NT2/D1 (cell line): ENCODE data around the gene S100A7.

Source experiments
- DNase-seq: peaks from one replicate; pipeline ENCODE4 v3.0.0-alpha.2; 2011; ENCODE audit warnings: low read depth, low spot score
- H3K27me3 ChIP-seq: 2 replicates; pipeline ENCODE4 v1.6.0; 2011; ENCODE audit warnings: mild to moderate bottlenecking; ENCODE audit not compliant: insufficient read length, insufficient read depth
- H3K36me3 ChIP-seq: 2 replicates; pipeline ENCODE4 v1.6.1; 2011; ENCODE audit warnings: mild to moderate bottlenecking, low read length, mixed read lengths; ENCODE audit not compliant: insufficient read depth, insufficient read length
- H3K4me1 ChIP-seq: 2 replicates; pipeline ENCODE4 v1.5.1; 2011; ENCODE audit not compliant: insufficient read depth, insufficient read length
- H3K4me3 ChIP-seq: 2 replicates; pipeline ENCODE4 v1.5.1; 2011; ENCODE audit warnings: low read depth; ENCODE audit not compliant: insufficient read length
- H3K9ac ChIP-seq: 2 replicates; pipeline ENCODE4 v1.6.0; 2011; ENCODE audit warnings: low read depth; ENCODE audit not compliant: insufficient read length
- H3K9me3 ChIP-seq: 2 replicates; pipeline ENCODE4 v1.5.1; 2011; ENCODE audit warnings: mild to moderate bottlenecking, low read length; ENCODE audit not compliant: insufficient read depth
- SUZ12 ChIP-seq: IDR thresholded peaks from 2 replicates; pipeline ENCODE4 v1.6.1; 2011; ENCODE audit not compliant: insufficient read length, insufficient read depth; ENCODE audit errors: extremely low read depth
- YY1 ChIP-seq: IDR thresholded peaks from 2 replicates; pipeline ENCODE4 v1.6.1; 2011; ENCODE audit not compliant: insufficient read length, insufficient read depth
- ZNF274 ChIP-seq: IDR thresholded peaks from 2 replicates; pipeline ENCODE4 v1.6.1; 2011; ENCODE audit warnings: mild to moderate bottlenecking, low read depth, low read length

The S100A7 gene

DNA sequence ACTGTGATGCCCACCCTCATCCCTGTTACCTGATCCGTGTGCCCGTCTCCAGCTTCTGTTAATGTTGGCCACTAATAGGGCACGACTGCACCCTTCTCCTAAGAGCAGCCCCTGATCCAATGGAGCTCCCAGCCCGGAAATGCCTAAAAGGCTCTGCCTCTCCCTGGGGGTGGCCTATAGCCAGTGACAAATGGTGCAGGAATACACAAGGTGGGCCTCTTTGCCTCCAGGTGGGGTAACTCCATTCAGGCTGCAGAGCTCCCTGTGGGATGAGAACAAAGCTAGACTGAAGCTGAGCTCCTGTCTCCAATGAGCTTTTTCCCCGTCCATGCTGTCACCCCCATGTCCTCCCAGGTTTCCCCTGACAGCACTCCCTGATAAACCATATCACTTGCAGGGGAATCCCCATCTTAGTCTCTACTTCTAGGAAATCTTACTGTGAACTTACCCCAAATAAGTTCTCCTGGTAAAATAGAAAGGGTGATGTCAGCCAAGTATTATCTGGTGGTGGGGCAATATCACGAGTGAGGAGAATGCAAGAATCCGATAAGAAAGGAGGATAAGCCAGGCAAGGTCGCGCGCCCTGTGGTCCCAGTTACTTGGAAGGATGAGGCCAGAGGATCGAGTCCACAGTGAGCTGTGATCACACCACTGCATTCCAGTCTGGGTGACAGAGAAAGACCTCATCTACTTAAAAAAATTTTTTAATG lies 25.6 kb downstream of the S100A7 start:
- H3K9ac ChIP-seq: no peak overlapping the region
- no peak for DNase-seq
- no peak for TF ChIP-seq SUZ12
- no peak for TF ChIP-seq YY1
- no peak for TF ChIP-seq ZNF274
- H3K4me1 ChIP-seq: no peaks in the 10 kb centered on the region
- H3K27me3 ChIP-seq: no peaks in the 10 kb centered on the region
- H3K4me3 ChIP-seq: no peak overlapping the region
- H3K9me3 ChIP-seq: no peaks in the 10 kb centered on the region
- no peaks in the 10 kb centered on the region for H3K36me3 ChIP-seq

DNA sequence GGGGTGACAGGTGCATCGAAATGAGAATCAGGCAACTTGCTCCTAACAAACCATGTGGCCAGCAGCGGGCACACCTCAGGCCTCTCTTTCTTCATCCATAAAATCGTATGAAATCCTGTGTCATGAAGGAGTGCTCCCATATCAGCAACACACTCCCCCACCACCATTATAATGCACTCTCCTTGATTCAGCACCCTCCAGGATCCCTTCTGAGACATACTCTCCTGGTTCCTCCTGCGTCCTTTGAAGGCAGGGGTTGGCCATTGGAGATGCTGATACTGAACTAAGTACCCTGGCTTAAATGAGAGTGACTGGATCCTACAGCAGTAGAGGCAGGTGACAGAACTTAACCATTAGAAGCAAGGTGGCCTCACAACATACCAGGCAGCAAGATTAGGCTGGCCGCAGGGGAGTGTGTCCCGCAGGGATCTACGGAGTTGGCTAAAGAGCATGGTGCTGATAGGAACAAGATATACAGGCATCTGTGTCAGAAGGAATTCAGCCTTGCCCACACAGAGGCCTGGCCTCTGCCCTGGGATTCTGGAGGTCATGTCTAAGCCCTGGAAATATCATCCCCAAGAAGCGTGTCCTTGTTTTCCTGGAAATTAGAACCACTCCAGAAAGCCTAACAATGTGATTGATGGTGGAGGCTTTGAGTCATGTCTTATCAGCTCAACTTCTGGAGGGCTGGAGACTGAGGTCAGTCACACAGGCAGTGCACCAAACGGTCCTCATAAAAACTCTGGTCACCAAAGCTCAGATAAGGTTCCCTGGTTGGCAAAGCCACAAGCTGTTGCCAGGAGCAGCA lies 27.4 kb downstream of the S100A7 start:
- H3K36me3 ChIP-seq: no peaks in the 10 kb centered on the region
- H3K27me3 ChIP-seq: no peaks in the 10 kb centered on the region
- H3K4me3 ChIP-seq: no peak overlapping the region
- DNase-seq: no peak
- H3K4me1 ChIP-seq: no peaks in the 10 kb centered on the region
- no peak overlapping the region for H3K9ac ChIP-seq
- TF ChIP-seq YY1 (no peak), ZNF274 (no peak), SUZ12 (no peak)
- no peaks in the 10 kb centered on the region for H3K9me3 ChIP-seq

DNA sequence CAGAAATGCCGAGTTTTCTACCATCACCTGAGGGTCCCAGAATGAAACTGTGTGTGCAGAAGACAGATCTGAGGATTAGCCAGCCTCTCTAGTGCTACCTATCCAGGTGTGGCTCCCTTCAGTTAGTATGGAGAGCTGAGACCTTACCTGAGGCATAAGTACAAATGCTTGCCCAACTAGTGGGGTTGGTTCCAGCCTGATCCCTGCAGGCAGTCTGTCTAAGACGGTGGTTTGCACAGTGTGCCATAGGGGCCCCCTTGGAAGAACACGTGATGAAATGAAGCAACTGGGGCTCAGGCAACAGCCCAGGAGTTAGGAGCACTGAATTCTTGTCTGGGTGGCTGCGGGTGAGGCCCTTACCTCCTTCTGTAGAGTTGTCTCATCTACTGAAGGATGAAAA lies 28.5 kb downstream of the S100A7 start:
- no peak overlapping the region for H3K4me3 ChIP-seq
- no peaks in the 10 kb centered on the region for H3K36me3 ChIP-seq
- H3K27me3 ChIP-seq: no peaks in the 10 kb centered on the region
- no peaks in the 10 kb centered on the region for H3K4me1 ChIP-seq
- H3K9ac ChIP-seq: no peak overlapping the region
- no peak for DNase-seq
- H3K9me3 ChIP-seq: no peaks in the 10 kb centered on the region
- TF ChIP-seq SUZ12 (no peak), ZNF274 (no peak), YY1 (no peak)

DNA sequence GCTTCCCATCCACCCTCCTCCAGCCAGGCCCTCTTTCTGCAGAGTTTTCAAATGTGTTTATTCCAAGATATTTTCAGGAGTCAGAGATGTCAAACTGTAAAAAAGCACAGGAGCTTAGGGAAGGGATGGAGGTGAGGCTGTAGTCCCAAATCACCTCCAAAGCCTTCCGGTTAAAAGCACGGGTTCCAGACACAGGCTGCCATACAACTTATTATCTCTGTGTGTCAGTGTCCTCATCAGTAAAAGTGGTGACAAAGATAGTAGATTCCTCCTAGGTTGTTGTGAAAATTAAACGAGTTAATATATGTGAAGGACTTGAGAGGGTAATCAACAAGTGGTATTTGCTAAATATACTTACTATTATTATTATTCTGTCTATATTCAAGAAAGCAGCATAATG lies 29.0 kb downstream of the S100A7 start:
- Histone ChIP-seq H3K36me3 (no peaks in the 10 kb centered on the region), H3K9me3 (no peaks in the 10 kb centered on the region), H3K27me3 (no peaks in the 10 kb centered on the region), H3K4me3 (no peak overlapping the region), H3K4me1 (no peaks in the 10 kb centered on the region), H3K9ac (no peak overlapping the region)
- no peak for DNase-seq
- no peak for TF ChIP-seq ZNF274
- TF ChIP-seq SUZ12: no peak
- TF ChIP-seq YY1: no peak

DNA sequence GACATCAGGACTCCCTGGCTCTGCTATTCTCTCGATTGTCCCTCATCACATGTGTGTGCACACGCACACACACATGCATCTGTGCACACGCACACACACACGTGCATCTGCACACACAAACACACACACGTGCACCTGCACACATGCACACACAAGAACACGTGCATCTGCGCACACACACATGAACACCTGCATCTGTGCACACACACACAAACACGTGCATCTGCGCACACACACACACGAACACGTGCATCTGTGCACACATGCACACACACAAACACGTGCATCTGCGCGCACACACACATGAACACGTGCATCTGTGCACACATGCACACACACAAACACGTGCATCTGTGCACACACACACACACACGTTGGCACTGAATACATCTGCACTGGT lies 29.4 kb downstream of the S100A7 start:
- DNase-seq: no peak
- Histone ChIP-seq H3K4me3 (no peak overlapping the region), H3K36me3 (no peaks in the 10 kb centered on the region), H3K27me3 (no peaks in the 10 kb centered on the region), H3K4me1 (no peaks in the 10 kb centered on the region), H3K9me3 (no peaks in the 10 kb centered on the region), H3K9ac (no peak overlapping the region)
- TF ChIP-seq YY1: no peak
- TF ChIP-seq SUZ12: no peak
- TF ChIP-seq ZNF274: no peak

DNA sequence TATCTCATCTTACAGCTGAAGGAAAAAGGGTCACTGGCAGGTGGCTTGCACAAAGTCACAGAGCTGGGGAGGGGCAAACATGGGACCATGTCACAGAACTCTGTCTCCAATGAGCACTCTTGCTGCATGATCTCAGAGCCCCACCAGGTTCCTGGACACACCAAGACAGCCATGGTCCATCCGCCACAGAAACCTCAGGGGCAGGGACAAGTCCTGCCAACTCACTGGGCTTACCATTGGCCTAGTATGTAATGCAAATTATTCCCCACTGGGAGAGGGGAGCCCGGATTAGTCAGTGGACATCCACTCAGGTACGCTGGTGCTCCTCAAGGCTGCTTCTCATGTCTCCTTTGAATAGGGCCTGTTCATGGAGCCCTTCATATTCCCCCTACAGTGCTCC lies 29.9 kb downstream of the S100A7 start:
- Histone ChIP-seq H3K27me3 (peaks cover 4% of the 10 kb centered on the region), H3K9me3 (no peaks in the 10 kb centered on the region), H3K4me3 (no peak overlapping the region), H3K9ac (no peak overlapping the region), H3K36me3 (no peaks in the 10 kb centered on the region), H3K4me1 (no peaks in the 10 kb centered on the region)
- DNase-seq: no peak
- TF ChIP-seq ZNF274 (no peak), YY1 (no peak), SUZ12 (no peak)

DNA sequence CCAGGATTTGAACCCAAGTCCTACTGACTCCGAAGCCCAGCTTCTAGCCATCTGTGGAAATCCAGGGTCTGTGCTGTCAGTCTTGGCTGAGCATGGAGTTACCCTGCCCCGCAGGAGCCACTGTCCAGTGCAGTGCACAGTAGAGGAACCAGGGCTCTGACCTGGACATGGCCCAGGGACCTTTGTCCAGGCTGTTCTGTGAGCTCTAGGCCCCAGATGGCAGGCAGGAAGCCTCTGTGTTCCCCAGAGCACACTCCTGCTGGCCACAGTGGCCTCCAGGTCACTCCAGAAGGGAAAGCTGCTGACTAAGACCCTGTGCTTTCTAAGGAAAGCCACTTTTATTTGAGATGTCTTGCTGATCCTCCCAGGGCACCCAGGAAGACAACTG lies 30.3 kb downstream of the S100A7 start:
- TF ChIP-seq ZNF274 (no peak), YY1 (no peak), SUZ12 (no peak)
- Histone ChIP-seq H3K4me1 (no peaks in the 10 kb centered on the region), H3K9ac (no peak overlapping the region), H3K4me3 (no peak overlapping the region), H3K36me3 (no peaks in the 10 kb centered on the region), H3K9me3 (no peaks in the 10 kb centered on the region), H3K27me3 (peaks cover 4% of the 10 kb centered on the region)
- no peak for DNase-seq
